Stimulated activated CD4-positive, alpha-beta T cell treated with anti-CD3 and anti-CD28 coated beads, Interleukin-2, amount 100 ng/mL, for 24 hours (primary cell): ENCODE results near the gene GH2.
"Not testable (repeated sequence)": the region's sequence is repeated elsewhere in the genome, so short reads cannot be mapped to it uniquely, and the experiment has no call there.

Experiments
- DNase-seq, 2 donors: peaks; one replicate each; pipeline ENCODE4 v3.0.0-alpha.2; 2020

The GH2 gene

DNA sequence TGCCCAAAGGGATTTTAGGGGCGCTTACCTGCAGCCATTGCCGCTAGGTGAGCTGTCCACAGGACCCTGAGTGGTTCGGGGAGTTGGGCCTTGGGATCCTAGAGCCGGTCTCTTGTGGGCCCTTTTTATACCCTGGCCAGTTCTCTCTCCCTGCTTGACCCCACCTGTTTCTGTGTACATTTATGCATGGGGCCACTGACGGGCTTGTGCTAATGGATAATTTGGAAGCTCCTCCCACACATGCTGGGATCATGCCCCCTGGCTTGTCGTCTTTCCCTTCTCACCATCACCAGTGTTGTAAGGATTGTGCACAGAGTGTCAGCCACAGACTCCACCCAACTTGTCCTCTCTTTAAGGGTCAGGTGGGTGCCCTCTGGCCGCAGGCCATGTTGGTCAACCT is 8.2 kb downstream of the GH2 start, which contains the start of gene CSH2:
Gene CSH2 (minus strand): TSS at position 101 of the 400 bp plus-strand sequence. CDS start 63 bp downstream, at position 38.
- DNase-seq, result not testable (repeated sequence)

DNA sequence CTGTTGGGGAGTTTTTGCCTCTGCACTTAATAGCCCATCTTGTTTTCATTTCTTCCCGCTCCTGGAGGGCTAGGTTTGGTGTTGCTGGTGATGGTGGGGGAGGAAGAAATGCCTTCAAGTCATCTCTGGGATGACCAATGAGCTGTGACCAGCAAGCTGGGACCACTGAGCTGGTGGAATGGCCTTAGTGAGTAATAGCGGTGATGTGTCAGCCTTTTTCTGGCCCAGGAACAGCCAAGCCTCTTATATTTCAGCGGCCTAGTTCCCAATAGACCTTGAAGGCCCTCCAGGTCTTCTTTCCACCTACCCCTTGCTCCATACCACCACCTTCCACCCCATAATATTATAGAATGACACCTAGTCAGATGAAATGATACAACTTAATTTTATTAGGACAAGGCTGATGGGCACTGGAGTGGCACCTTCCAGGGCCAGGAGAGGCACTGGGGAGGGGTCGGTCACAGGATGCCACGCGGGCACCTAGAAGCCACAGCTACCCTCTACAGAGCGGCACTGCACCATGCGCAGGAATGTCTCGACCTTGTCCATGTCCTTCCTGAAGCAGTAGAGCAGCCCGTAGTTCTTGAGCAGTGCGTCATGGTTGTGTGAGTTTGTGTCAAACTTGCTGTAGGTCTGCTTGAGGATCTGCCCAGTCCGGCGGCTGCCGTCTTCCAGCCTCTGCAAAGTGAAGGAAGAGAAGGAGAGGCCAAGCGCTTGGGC is 9.9 kb downstream of the GH2 start:
- not testable (repeated sequence) for DNase-seq

DNA sequence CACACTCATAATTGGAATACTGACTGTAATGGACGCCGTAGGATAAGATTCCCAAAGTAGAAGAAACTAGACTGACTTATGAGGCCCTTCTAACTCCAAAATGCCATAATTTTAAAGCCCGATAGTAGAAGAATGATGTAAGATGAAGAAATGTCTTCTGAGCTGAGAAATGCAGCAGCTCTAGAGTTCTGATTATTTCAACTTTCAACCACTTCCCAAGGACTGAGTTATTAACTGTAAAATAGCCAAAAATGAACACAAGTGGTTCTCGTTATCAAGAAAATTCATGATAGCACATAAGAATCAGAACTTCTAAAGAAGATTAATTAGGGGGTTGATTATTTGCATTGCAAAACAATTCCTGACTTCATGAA is 11.5 kb downstream of the GH2 start:
- DNase-seq, result not testable (repeated sequence)

DNA sequence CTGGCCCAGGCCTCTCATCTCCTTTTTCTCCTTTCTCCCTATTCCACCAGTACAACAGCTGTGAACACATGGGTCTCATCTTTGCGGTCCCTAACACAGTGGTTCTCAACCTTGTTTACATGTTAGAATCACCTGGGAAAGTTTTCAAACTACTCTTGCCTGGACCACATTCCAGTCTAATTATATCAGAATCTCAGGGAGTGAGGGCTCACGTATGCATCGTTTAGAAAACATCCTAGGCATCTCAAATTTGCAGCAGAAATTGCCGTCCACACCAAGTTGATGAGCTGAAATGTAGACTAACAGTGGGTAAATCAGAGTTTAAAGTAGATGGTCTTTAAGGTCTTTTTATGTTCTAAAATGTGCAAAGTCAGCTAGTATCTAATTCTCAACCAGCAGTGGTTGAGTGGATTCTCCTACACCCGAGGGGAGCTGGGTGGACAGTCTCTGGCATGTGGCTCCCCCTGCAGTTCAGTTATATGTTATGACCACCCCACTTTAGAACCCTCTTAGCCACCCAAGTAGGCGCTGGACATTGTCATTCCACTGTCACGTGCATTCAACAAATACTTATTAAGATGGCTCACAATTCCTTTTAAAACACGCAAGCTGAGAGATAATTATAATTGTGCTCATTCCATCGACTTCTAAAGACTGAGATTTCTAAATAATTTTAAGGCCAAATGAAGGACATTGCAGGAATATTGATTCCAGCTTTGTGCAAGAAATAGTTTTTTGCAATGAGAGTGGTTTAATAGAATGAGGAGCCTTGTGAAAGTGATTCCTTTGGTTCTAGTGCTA is 12.1 kb downstream of the GH2 start:
- not testable (repeated sequence) for DNase-seq

DNA sequence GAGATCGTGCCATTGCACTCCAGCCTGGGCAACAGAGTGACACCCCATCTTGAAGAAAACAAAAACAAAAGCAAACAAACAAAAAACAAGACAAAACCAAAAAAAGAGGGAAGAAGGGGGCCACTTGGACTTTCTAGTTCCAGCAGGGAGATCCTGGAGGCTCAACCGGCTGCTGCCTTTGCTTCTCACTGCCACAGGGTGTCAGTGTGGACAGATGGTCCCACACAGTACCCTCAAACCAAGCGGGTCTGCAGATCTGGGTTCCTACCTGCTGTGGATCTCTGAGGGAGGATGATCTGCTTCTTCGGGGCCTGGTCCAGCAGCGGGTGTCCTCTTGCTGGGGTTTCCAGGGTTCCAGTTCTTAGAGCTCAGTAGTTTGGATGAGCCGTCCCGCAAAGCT is 15.1 kb downstream of the GH2 start:
- DNase-seq, result not testable (repeated sequence)

DNA sequence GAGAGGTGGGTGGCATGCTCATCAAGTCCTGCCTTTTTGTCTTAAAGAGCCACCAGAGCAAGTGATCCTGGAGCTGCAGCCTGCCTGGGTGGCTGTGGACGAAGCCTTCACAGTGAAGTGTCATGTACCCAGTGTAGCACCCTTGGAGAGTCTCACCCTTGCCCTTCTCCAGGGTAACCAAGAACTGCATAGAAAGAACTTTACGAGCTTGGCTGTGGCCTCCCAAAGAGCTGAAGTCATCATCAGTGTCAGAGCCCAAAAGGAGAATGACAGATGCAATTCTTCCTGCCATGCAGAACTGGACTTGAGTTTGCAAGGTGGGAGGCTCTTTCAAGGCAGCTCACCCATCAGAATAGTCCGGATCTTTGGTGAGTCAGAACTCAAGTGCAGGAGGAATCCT is 22.5 kb downstream of the GH2 start:
- DNase-seq, result no peak

DNA sequence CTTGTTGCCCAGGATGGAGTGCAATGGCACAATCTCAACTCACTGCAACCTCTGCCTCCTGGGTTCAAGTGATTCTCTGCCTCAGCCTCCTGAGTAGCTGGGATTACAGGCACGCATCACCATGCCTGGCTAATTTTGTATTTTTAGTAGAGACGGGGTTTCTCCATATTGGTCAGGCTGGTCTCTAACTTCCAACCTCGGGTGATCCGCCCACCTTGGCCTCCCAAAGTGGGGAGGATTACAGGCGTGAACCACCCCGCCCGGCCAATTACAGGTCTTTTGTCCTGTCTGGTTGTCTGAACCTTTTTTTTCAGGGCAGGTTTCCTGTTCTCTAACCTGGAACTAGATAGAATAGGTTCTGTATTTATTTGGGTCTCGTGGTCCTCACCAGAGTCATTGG is 25.3 kb downstream of the GH2 start:
- not testable (repeated sequence) for DNase-seq

DNA sequence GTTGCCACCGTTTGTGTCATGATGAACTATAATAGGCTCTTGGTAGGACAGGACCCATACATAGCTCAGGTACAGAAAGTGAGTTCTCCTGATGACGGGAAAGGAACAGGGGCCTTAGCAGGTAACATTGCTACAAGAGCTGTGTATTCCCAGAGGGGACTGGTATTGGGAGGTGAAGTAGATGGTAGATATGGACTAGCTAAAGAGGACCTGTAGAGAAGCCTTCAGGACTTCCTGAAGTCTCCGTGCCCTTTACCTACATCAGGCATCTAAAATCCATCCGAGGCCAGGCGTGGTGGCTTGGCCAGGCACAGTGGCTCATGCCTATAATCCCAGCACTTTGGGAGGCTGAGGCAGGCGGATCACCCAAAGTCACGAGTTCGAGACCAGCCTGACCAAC is 26.6 kb downstream of the GH2 start:
- no peak for DNase-seq

DNA sequence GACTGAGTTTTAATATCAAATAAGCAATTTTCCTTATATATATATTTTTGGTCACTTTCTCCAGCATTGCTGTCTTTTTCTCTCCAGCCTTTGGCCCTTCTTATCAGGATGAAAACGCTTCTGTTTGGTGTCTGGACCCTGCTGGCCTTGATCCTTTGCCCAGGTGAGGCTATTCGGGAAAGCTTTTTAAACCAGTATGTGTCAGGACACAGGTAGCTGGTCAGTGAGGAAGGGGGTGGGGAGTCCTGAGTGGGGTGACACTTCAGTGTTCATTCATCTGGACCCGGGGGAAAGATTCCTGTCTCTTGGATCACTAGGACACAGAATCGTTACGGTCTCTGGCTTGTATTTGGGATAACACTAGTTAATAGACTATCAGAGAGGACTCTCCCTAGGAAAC is 27.0 kb downstream of the GH2 start:
- no peak for DNase-seq

DNA sequence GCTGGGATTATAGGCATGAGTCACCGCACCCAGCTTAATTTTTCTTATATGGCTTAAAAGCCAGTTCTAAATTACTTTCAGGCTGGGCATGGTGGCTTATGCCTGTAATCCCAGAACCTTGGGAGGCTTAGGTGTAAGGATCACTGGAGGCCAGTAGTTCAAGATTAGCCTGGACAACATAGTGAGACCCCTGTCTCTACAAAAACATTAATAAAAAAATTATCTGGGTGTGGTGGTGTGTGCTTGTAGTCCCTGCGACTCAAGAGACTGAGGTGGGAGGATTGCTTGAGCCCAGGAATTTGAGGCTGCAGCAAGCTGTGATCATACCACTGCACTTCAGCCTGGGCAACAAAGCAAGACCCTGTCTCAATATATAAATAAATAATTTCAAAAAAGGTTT is 28.5 kb downstream of the GH2 start:
- no peak for DNase-seq

DNA sequence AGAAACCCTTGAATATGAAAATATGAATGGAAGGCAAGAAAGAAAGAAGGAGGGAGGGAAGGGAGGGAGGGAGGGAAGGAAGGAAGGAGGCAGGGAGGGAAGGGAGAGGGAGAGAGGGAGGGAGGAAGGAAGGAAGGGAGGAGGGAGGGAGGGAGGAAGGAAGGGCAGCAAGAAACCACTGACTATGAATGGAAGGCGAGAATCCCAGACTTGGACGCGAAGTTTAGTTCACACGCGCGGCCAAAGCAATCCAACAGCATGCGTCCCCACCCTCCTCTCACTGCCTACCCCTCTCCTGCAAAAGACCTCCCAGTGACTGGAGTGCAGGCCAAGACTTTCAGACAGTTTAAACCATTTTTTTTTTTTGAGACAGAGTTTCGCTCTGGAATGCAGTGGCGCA is 31.3 kb downstream of the GH2 start:
- DNase-seq, result no peak

DNA sequence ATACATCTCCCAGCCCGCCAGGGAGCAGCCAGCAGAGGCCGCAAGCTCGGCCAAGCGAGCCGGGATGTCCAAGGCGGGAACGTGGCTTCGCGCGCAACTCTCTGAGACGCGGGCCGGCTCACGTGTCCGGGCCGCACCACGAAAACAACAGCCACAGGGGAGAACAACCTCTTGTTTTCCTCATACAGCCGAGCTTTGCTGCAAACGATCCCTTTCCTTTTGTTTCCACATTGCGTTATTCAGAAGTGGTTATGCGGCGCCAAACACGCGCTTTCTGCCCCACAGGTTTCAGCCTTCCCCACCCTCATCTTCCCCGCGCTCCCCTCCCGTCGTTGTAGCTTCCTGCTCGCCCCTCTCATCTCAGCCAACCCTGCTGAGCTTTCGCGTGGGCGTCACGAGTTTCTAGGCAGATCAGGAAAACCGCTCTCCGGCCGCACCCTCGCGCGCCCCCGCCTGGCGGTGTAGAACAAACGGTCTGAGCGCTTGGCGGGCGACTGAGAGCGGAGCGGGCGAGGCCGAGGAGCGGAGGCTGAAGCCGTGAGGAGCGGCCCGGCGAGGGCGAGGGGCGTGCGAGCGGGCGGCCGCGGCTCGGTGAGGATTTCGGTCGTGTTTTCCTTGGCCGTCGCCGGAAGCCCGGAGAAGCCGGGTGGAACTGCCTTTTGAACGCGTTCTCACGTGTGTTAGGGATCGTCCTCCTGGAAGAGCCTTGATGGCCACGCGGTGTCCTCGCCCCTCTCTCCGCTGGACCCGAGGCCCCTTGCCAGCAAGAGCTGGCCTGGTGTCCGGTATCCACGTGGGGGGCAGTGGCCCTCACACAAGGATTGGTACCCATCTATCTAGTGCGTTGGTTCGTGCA is 32.7 kb downstream of the GH2 start:
- DNase-seq, result peak; percentile 97 to 99

DNA sequence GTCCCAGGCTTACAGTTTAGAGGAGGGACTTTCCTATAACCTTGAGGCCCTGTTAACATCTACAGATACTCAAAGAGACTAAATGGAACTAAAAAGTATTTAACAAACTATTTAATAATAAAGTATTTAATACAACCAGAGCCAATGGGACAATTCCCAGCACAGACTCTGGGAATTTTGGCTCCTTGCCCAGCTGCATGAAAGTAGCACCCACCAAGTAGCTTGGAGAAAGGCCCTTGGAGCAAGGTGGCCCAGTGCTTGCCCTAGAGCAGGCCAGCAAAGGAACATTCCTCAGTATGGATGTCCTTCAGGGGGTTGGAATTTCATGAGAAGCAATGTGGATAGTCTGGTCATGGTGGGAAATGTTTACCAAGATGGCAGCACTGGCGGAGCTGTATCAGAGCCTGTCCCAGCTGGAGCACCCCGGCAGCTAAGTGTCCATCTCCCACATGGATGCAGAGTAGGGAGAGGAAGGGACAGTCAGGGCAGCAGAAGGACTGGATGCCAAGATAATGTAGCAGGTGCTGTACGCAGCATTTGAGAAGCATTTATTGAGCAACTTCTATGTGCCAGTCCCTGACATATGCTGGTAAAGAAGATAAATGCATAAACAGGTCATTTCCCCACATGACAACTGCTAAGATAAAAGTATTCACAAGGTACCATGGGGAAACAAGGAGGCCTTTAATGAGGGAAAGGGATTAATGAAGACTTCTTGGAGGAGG is 34.1 kb downstream of the GH2 start:
- DNase-seq, result no peak

DNA sequence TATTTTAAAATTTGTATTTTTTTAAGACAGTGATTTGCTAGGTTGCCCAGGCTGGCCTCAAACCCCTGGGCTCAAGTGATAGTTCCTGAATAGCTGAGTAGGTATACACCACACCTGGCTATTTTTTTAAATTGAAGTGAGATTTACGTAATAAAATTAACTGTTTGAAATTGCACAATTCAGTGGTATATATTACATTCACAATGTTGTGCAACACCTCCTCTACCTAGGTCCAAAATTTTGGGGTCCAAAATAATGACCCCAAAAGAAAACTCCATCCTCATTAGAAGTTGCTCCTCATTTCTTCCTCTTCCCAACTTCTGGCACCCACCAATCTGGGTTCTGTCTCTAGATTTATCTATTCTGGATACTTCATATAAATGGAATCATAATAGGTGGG is 36.2 kb downstream of the GH2 start:
- no peak for DNase-seq

DNA sequence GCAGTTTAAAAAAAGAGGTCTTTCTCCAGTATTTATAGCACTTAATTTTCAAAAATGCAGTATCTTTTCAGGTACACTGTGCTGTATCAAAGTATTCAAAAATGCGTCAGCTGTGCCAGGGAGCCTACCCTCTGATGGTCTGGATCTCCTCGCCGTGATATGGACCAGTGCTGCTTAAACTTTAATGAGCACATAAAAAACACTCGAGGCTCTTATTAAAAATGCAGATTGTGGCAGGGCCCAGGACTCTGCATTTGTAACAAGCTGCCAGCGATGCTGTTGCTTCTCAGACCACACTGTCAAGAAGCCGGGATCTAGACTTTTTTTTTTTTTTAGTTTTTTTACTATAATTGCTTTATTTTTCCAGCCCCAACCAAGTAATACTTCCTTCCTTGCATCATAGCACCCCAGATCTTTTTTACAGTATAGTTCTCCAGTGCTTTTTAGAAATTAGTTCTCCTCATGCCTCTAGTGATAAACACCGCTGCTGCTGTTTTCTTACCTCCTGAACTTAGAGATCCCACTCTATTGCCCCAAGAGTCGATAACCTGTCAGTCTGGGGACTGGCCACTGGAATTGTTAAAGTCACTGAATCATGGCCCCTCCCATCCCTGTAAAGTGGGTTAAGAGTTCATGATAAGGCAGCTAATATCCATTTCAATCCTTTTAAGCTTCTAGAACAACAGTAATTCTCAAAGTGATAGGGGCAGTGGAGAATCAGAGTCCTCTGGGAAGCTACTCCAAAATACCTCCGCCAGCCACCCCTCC is 37.6 kb downstream of the GH2 start:
- DNase-seq, result no peak

DNA sequence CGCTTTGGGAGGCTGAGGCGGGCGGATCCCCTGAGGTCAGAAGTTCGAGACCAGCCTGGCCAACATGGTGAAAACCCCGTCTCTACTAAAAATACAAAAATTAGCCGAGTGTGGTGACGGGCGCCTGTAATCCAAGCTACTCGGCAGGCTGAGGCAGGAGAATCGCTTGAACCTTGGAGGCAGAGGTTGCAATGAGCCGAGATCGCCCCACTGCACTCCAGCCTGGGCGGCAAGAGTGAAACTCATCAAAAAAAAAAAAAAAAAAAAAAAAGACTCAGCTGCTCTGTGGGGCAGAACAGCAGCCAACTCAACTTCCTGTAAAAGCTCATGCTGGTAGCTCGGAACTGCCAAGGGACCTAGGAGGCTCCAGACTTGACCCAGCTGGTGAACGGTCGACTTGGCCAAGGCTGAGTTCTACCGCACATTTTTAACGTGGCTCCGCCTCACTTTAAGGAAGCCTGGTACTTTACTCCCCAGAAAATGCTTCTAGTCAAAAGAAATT is 38.3 kb downstream of the GH2 start:
- peak in 1 of 2 donors; percentile 45 for DNase-seq

DNA sequence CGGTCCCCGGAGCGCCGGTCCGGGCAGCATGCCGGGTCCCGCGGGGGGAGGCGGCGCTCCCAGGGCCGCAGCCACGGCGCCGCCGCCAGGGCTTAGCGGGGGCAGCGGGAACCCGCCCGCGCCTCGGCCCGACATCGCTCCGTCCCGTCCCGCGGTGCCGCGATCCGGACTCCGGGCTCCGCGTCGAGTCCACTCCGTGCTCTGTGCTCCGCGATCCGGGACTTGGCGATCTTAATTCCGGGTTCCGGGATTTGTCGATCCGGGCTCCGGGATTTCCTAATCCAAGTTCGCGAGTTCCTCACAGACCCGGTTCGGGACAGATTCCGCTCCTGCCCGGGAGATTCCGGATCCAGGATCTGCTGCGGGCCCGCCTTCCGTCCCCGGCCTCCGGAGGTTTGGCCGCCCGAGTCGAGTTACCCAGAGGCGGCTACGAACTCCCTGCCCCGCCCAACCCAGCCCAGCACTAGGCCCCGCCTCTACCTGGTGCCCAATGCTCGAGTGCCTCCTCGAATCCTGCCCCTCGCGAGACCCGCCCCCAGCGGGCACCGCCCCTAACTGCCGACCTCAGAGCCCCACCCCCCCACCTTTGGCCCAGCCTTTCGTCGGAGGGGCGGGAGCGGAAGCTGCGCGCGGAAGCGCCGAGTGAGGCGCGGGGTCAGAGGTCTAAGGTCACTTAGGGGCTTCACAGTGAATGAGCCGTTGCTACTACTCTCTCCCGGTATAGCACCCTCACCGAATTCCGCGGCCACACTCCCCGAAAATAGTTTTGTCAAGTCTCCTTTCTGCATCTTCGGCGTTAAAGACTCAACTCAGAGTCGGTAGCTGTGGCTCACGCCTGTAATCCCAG is 39.0 kb downstream of the GH2 start, which contains the start of gene SMARCD2:
Gene SMARCD2 (minus strand): TSS at position 146 of the 847 bp plus-strand sequence. CDS start 11 bp downstream, at position 135.
- peak; percentile 99 for DNase-seq

DNA sequence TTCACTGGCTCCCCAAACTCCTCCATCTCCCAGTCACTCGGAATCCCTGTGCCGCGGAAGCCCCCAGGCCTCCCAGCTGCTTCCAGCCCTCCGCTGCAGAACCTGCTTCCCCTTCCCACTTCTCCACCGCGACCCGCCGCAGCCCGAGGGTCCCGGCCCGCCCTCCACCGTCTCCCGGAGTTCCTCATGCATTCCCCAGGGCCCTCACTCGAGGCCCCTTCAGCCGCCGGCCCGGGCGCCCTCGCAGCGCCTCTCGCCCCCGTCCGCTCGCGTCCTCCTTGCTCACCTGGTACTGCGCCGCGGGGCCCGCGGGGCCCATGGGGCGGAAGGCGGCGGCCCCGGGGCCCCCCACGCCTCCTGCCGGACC is 39.6 kb downstream of the GH2 start:
- DNase-seq, result peak; percentile 48 to 54

DNA sequence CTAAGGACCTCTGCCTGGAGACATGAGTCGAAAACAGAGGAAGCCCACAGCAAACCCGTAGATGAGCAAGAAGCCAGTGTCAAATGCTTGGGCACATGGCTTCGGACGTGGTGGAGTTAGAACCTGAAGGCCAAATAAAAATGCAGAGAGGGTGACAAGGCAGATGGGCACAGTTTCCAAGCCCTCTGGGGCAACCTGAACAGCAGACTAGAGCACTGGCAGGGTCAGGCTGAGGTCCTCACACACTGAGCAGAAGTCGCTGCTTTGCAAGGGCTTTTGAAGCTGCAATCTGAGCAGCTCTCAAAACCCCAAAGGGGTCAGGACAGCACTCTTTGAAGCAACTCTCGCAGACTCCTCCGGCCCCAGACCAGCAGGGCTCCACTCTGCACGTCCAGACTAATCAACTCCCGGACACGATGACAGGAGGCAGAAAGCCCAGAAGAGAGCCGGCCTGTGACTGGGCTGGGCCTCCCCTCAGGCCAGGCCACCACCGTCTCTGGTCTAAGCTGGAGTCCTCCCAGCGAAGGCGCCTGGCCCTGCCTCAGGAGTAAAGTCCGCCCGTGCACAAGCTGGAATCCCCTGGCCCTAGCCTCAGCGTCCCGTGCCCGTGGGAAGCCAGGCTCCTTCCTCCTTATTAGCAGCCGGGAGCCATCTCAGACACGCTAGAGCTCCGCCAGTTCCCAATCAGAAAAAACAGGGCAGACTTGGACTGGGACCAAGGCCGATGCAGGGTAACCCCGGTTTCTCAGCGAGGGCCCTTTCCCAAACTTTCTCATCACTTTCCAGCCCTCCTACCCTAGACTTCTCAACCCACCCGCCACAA is 40.2 kb downstream of the GH2 start:
- peak in 1 of 2 donors; percentile 34 for DNase-seq
